Natural killer cell treated with Interleukin-12 subunit alpha and Interleukin-12 subunit beta and Interleukin-15 and Interleukin-18, amount 100 ng/mL, for 72 hours (primary cell): ENCODE results near the gene PEX3. TPM values are rescaled to one million over a fixed set of nuclear protein-coding genes. Genes with fewer than 3 reads are reported as not detected.

Experiments used
- total RNA-seq, 2 donors: library from RNA; stranded (reverse); gene quantifications; one replicate each; pipeline ENCODE4 v1.2.3, GENCODE V29; 2022

Gene PEX3
- total RNA-seq, 2 donors from 2014 or later: 21.8 to 23.3 TPM

Other genes with a start within 250 kb of the PEX3 start
- gene ADAT2, start 110 bp upstream of the PEX3 start, total RNA-seq: 10 to 100 TPM; 11.1 to 26.9 TPM
- gene FUCA2, start 60.9 kb downstream of the PEX3 start, total RNA-seq: 10 to 100 TPM; 25.4 to 28.9 TPM
- gene PHACTR2, start 227.2 kb downstream of the PEX3 start, total RNA-seq: 10 to 100 TPM; 19.9 to 23.6 TPM